Fibroblast of lung (primary cell): Measurements from ENCODE around the gene SMARCD1. TPM values are rescaled to one million over a fixed set of nuclear protein-coding genes. Genes with fewer than 3 reads are reported as not detected.

Source experiments
- DNase-seq, 2 donors: peaks; one replicate each; pipeline versions ENCODE4 v3.0.0 to v3.0.0-alpha.2; 2010; ENCODE audit warnings: low read depth in 2 of 2
- H2AFZ ChIP-seq: 2 replicates; pipeline ENCODE4 v1.5.1; 2012; ENCODE audit warnings: low read length, control low read depth, inconsistent platforms
- H3K27ac ChIP-seq: 2 replicates; pipeline ENCODE4 v1.5.1; 2011; ENCODE audit warnings: low read length, control low read depth; ENCODE audit not compliant: insufficient read depth
- H3K27me3 ChIP-seq: 2 replicates; pipeline ENCODE4 v1.5.1; 2011; ENCODE audit warnings: mild to moderate bottlenecking, low read length; ENCODE audit not compliant: control insufficient read depth, insufficient read depth
- H3K36me3 ChIP-seq: 2 replicates; pipeline ENCODE4 v1.5.1; 2011; ENCODE audit warnings: low read length; ENCODE audit not compliant: control insufficient read depth, insufficient read depth
- H3K4me1 ChIP-seq: 2 replicates; pipeline ENCODE4 v1.5.1; 2011; ENCODE audit warnings: low read length; ENCODE audit not compliant: control insufficient read depth, insufficient read depth; ENCODE audit errors: extremely low read depth
- H3K4me2 ChIP-seq: 2 replicates; pipeline ENCODE4 v1.5.1; 2011; ENCODE audit warnings: low read length, control low read depth; ENCODE audit not compliant: insufficient read depth; ENCODE audit errors: extremely low read depth
- H3K4me3 ChIP-seq, 4 experiments: fragments of 200-600 bp in 1 of 4; sonication (generic) in 1 of 4; replicated peaks in 1 of 4; 2 replicates each; pipeline ENCODE4 v1.5.1; 2011 to 2016; ENCODE audit warnings: low read length in 4 of 4, low read depth in 3 of 4, mild to moderate bottlenecking in 3 of 4, control low read depth in 2 of 4, inconsistent platforms in 1 of 4, mixed read lengths in 1 of 4; ENCODE audit not compliant: insufficient read depth in 1 of 4; ENCODE audit errors: control extremely low read depth in 1 of 4
- H3K79me2 ChIP-seq: 2 replicates; pipeline ENCODE4 v1.5.1; 2012; ENCODE audit warnings: mild to moderate bottlenecking, low read length, inconsistent platforms; ENCODE audit not compliant: control insufficient read depth, insufficient read depth
- H3K9ac ChIP-seq: 2 replicates; pipeline ENCODE4 v1.5.1; 2011; ENCODE audit warnings: mild to moderate bottlenecking, low read length, control low read depth; ENCODE audit not compliant: insufficient read depth
- H3K9me3 ChIP-seq: 2 replicates; pipeline ENCODE4 v1.5.1; 2012; ENCODE audit warnings: low read depth, low read length; ENCODE audit not compliant: control insufficient read depth, insufficient read depth
- H4K20me1 ChIP-seq: 2 replicates; pipeline ENCODE4 v1.5.1; 2011; ENCODE audit warnings: low read length; ENCODE audit not compliant: control insufficient read depth, insufficient read depth; ENCODE audit errors: extremely low read depth
- EZH2 ChIP-seq: IDR thresholded peaks from 2 replicates; pipeline ENCODE4 v1.5.1; 2012; ENCODE audit warnings: low read length, control low read depth, mild to moderate bottlenecking; ENCODE audit errors: missing control alignments
- polyA plus RNA-seq, 2 donors: library from polyadenylated mRNA; depleted of rRNA in 1 of 2; stranded (reverse) in 1 of 2; unstranded in 1 of 2; fragments of >200 nt; gene quantifications; 2 replicates each; pipeline ENCODE4 v1.2.1, GENCODE V29; 2011 to 2012; ENCODE audit warnings: missing spikeins in 1 of 2
- total RNA-seq: library from RNA; depleted of rRNA; stranded (reverse); fragments of >200 nt; gene quantifications from 2 replicates; pipeline ENCODE4 v1.2.1, GENCODE V29; 2014
- TF ChIP-seq, protein P1 (sequence below), 2 donors: IDR thresholded peaks in 1 of 2; conservative IDR thresholded peaks in 1 of 2; 1 replicate in 1 of 2; 2 replicates in 1 of 2; pipeline ENCODE4 v1.5.1; 2011 to 2012; ENCODE audit warnings: low read length in 2 of 2, control low read depth in 1 of 2, inconsistent platforms in 1 of 2, low read depth in 1 of 2, mild to moderate bottlenecking in 1 of 2

The SMARCD1 gene
- total and polyA plus RNA-seq, 2 donors (not counting 1 experiment from before 2014, with no cell fraction given), result 30.5 to 34.3 TPM

- H3K27me3 ChIP-seq, result no peaks in the 10 kb centered on the region
- no peak for TF ChIP-seq EZH2
- TF ChIP-seq, protein P1, sequence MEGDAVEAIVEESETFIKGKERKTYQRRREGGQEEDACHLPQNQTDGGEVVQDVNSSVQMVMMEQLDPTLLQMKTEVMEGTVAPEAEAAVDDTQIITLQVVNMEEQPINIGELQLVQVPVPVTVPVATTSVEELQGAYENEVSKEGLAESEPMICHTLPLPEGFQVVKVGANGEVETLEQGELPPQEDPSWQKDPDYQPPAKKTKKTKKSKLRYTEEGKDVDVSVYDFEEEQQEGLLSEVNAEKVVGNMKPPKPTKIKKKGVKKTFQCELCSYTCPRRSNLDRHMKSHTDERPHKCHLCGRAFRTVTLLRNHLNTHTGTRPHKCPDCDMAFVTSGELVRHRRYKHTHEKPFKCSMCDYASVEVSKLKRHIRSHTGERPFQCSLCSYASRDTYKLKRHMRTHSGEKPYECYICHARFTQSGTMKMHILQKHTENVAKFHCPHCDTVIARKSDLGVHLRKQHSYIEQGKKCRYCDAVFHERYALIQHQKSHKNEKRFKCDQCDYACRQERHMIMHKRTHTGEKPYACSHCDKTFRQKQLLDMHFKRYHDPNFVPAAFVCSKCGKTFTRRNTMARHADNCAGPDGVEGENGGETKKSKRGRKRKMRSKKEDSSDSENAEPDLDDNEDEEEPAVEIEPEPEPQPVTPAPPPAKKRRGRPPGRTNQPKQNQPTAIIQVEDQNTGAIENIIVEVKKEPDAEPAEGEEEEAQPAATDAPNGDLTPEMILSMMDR (conservative IDR thresholded peaks at IDR 0.05 in 1 of 2, IDR thresholded peaks at IDR 0.05 in 1 of 2; ENCODE audit: low read depth in 1 of 2, low read length in 2 of 2), result no peak
- H3K9me3 ChIP-seq, result no peaks in the 10 kb centered on the region
- H3K36me3 ChIP-seq, result peaks cover 13% of the 10 kb centered on the region
- H3K4me2 ChIP-seq, result peak overlapping the region; percentile 90
- H3K9ac ChIP-seq, result peak overlapping the region; percentile 32
- H3K27ac ChIP-seq, result no peak overlapping the region
- H3K79me2 ChIP-seq, result peaks cover 10% of the 10 kb centered on the region
- no peak overlapping the region for H2AFZ ChIP-seq
- no peaks in the 10 kb centered on the region for H4K20me1 ChIP-seq
- H3K4me3 ChIP-seq, result peak overlapping the region; percentile 52 to 94 (median 74)
- peaks cover 6% of the 10 kb centered on the region for H3K4me1 ChIP-seq
- no peak for DNase-seq
These were observed 1.0 kb downstream of the SMARCD1 start for GRCh38 chr12:50086148-50086547.

GRCh38 chr12:50087151-50087550, 2.0 kb downstream of the SMARCD1 start:
- Histone ChIP-seq H2AFZ (no peak overlapping the region), H3K4me2 (no peak overlapping the region), H3K27me3 (no peaks in the 10 kb centered on the region), H3K79me2 (peaks cover 10% of the 10 kb centered on the region), H3K4me3 (no peak overlapping the region), H3K36me3 (peaks cover 16% of the 10 kb centered on the region), H3K9me3 (no peaks in the 10 kb centered on the region), H3K27ac (no peak overlapping the region), H4K20me1 (no peaks in the 10 kb centered on the region), H3K4me1 (peaks cover 6% of the 10 kb centered on the region), H3K9ac (no peak overlapping the region)
- no peak for DNase-seq
- TF ChIP-seq, protein P1 (conservative IDR thresholded peaks at IDR 0.05 in 1 of 2, IDR thresholded peaks at IDR 0.05 in 1 of 2; ENCODE audit: low read depth in 1 of 2, low read length in 2 of 2), result no peak
- TF ChIP-seq EZH2, result no peak

DNA sequence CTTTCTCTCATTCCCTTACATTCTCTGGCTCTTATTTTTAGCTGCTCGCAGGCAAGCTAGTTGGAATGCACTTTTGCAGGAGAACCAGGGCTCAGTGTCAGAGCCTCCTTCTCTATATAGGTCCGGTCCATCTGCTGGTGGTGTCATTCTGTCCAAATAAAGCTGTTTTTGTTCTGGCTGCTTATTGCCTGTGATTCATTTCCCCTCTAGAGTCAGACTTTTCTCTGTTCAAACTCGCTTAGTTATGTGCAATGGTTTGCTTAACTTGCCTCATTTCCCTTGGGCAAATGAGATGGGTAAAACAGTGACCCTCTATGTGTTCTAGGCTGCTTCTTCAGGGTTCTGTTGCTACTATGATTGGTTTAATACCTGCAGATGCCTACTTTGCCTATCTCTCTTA, 2.9 kb downstream of the SMARCD1 start:
- Histone ChIP-seq H3K9ac (no peak overlapping the region), H3K27me3 (no peaks in the 10 kb centered on the region), H3K4me2 (no peak overlapping the region), H3K36me3 (peaks cover 16% of the 10 kb centered on the region), H3K9me3 (no peaks in the 10 kb centered on the region), H4K20me1 (no peaks in the 10 kb centered on the region), H3K4me3 (no peak overlapping the region), H3K27ac (peak overlapping the region; percentile 9), H3K4me1 (peaks cover 6% of the 10 kb centered on the region), H3K79me2 (peaks cover 10% of the 10 kb centered on the region), H2AFZ (no peak overlapping the region)
- DNase-seq, result peak; percentile 36 to 57
- TF ChIP-seq, protein P1 (conservative IDR thresholded peaks at IDR 0.05 in 1 of 2, IDR thresholded peaks at IDR 0.05 in 1 of 2; ENCODE audit: low read depth in 1 of 2, low read length in 2 of 2), result no peak
